HG02642 (cell line): Measurements from ENCODE around the gene DGKG.
A peak's percentile ranks its signal among the peaks of the same experiment; 100 is the strongest.

Source experiments
- ATAC-seq: cut with Tn5 transposase; IDR thresholded peaks from one replicate; pipeline ENCODE4 v1.9.1; 2021; ENCODE audit warnings: mild to moderate bottlenecking; ENCODE audit not compliant: unreplicated experiment, poor library complexity

DGKG gene

GRCh38 chr3:186152361-186152798, 209.7 kb downstream of the DGKG start:
- peak; percentile 27 for ATAC-seq

- no peak for ATAC-seq
These were observed 210.7 kb downstream of the DGKG start for GRCh38 chr3:186151077-186151971.

- no peak for ATAC-seq
These were observed 211.8 kb downstream of the DGKG start for GRCh38 chr3:186150041-186150830.

- no peak for ATAC-seq
These were observed 212.6 kb downstream of the DGKG start for GRCh38 chr3:186149319-186149960.

GRCh38 chr3:186144257-186144656, 217.8 kb downstream of the DGKG start:
- ATAC-seq = no peak

GRCh38 chr3:186143250-186143649, 218.8 kb downstream of the DGKG start:
- no peak for ATAC-seq

- ATAC-seq = no peak
These were observed 219.6 kb downstream of the DGKG start for GRCh38 chr3:186142393-186142932.

- ATAC-seq = no peak
These were observed 220.2 kb downstream of the DGKG start for GRCh38 chr3:186141790-186142189.

GRCh38 chr3:186138272-186138981, 223.6 kb downstream of the DGKG start:
- ATAC-seq = no peak

GRCh38 chr3:186137051-186137685, 224.9 kb downstream of the DGKG start:
- ATAC-seq = no peak

- ATAC-seq = no peak
These were observed 228.1 kb downstream of the DGKG start for GRCh38 chr3:186133980-186134379.

- ATAC-seq = no peak
These were observed 229.5 kb downstream of the DGKG start for GRCh38 chr3:186132487-186132886.

GRCh38 chr3:186129206-186129605, 232.8 kb downstream of the DGKG start:
- no peak for ATAC-seq

GRCh38 chr3:186128158-186128557, 233.9 kb downstream of the DGKG start:
- ATAC-seq = no peak

GRCh38 chr3:186127463-186127862, 234.6 kb downstream of the DGKG start:
- no peak for ATAC-seq

GRCh38 chr3:186125118-186125517, 236.9 kb downstream of the DGKG start:
- ATAC-seq = no peak

GRCh38 chr3:186124592-186124991, 237.4 kb downstream of the DGKG start:
- no peak for ATAC-seq

GRCh38 chr3:186123012-186123411, 239.0 kb downstream of the DGKG start:
- no peak for ATAC-seq

GRCh38 chr3:186121968-186122367, 240.1 kb downstream of the DGKG start:
- ATAC-seq = no peak
